ENCODE results near the gene MCOLN2.
A peak's percentile ranks its signal among the peaks of the same experiment; 100 is the strongest.
"Not testable (repeated sequence)": the region's sequence is repeated elsewhere in the genome, so short reads cannot be mapped to it uniquely, and the experiment has no call there.

Gene MCOLN2

GRCh38 chr1:84941843-84942242 lies 55.1 kb downstream of the MCOLN2 start:
- DNase-seq (ENCODE audit: low spot score): no peak

- peak; percentile 31 for DNase-seq (ENCODE audit: low spot score)
These were observed 56.4 kb downstream of the MCOLN2 start for GRCh38 chr1:84940481-84940880.

GRCh38 chr1:84939761-84940160 lies 57.2 kb downstream of the MCOLN2 start:
- no peak for DNase-seq (ENCODE audit: low spot score)

GRCh38 chr1:84939151-84939550 lies 57.8 kb downstream of the MCOLN2 start:
- DNase-seq (ENCODE audit: low spot score): no peak

- DNase-seq (ENCODE audit: low spot score): peak; percentile 74
These were observed 60.6 kb downstream of the MCOLN2 start for GRCh38 chr1:84936116-84936810.

GRCh38 chr1:84933011-84933611 lies 63.8 kb downstream of the MCOLN2 start:
- no peak for DNase-seq (ENCODE audit: low spot score)

GRCh38 chr1:84930831-84931230 lies 66.1 kb downstream of the MCOLN2 start:
- no peak for DNase-seq (ENCODE audit: low spot score)

- DNase-seq (ENCODE audit: low spot score): no peak
These were observed 66.6 kb downstream of the MCOLN2 start for GRCh38 chr1:84930329-84930728.

- no peak for DNase-seq (ENCODE audit: low spot score)
These were observed 67.3 kb downstream of the MCOLN2 start for GRCh38 chr1:84929581-84929980.

- DNase-seq (ENCODE audit: low spot score): no peak
These were observed 67.9 kb downstream of the MCOLN2 start for GRCh38 chr1:84928979-84929378.

GRCh38 chr1:84923317-84923716 lies 73.6 kb downstream of the MCOLN2 start:
- DNase-seq (ENCODE audit: low spot score): no peak

GRCh38 chr1:84920159-84920558 lies 76.8 kb downstream of the MCOLN2 start:
- no peak for DNase-seq (ENCODE audit: low spot score)

GRCh38 chr1:84919461-84919970 lies 77.4 kb downstream of the MCOLN2 start:
- no peak for DNase-seq (ENCODE audit: low spot score)

GRCh38 chr1:84918726-84919336 lies 78.1 kb downstream of the MCOLN2 start:
- DNase-seq (ENCODE audit: low spot score): no peak

- DNase-seq (ENCODE audit: low spot score): no peak
These were observed 80.0 kb downstream of the MCOLN2 start for GRCh38 chr1:84916897-84917296.

- no peak for DNase-seq (ENCODE audit: low spot score)
These were observed 83.4 kb downstream of the MCOLN2 start for GRCh38 chr1:84913555-84913892.

GRCh38 chr1:84912726-84913554 lies 84.0 kb downstream of the MCOLN2 start:
- DNase-seq (ENCODE audit: low spot score): no peak

GRCh38 chr1:84908746-84909464 lies 88.0 kb downstream of the MCOLN2 start:
- DNase-seq (ENCODE audit: low spot score): not testable (repeated sequence)

GRCh38 chr1:84907095-84907827 lies 89.7 kb downstream of the MCOLN2 start:
- no peak for DNase-seq (ENCODE audit: low spot score)

- DNase-seq (ENCODE audit: low spot score): not testable (repeated sequence)
These were observed 94.2 kb downstream of the MCOLN2 start for GRCh38 chr1:84902727-84903126.

- no peak for DNase-seq (ENCODE audit: low spot score)
These were observed 96.9 kb downstream of the MCOLN2 start for GRCh38 chr1:84899969-84900368.
